ENCODE data around the gene FAM171A2.

FAM171A2 gene

GRCh38 chr17:44318077-44318892 is 45.4 kb downstream of the FAM171A2 start:
- DNase-seq = no peak

- DNase-seq = no peak
These were observed 46.1 kb downstream of the FAM171A2 start for GRCh38 chr17:44317545-44317944.

- DNase-seq = no peak
These were observed 47.6 kb downstream of the FAM171A2 start for GRCh38 chr17:44315760-44316731.

GRCh38 chr17:44314869-44315661 is 48.6 kb downstream of the FAM171A2 start:
- peak; percentile 49 for DNase-seq

- no peak for DNase-seq
These were observed 49.2 kb downstream of the FAM171A2 start for GRCh38 chr17:44314524-44314868.

GRCh38 chr17:44314031-44314430 is 49.6 kb downstream of the FAM171A2 start:
- no peak for DNase-seq

- DNase-seq = no peak
These were observed 51.1 kb downstream of the FAM171A2 start for GRCh38 chr17:44312396-44313104.

GRCh38 chr17:44311562-44312181 is 52.0 kb downstream of the FAM171A2 start:
- DNase-seq = no peak

GRCh38 chr17:44310609-44311376 is 52.9 kb downstream of the FAM171A2 start:
- DNase-seq = no peak

GRCh38 chr17:44310188-44310587 is 53.5 kb downstream of the FAM171A2 start:
- no peak for DNase-seq

GRCh38 chr17:44309472-44309871 is 54.2 kb downstream of the FAM171A2 start:
- DNase-seq = no peak

- DNase-seq = peak; percentile 24
These were observed 54.8 kb downstream of the FAM171A2 start for GRCh38 chr17:44308865-44309264.

- DNase-seq = peak; percentile 83
These were observed 55.3 kb downstream of the FAM171A2 start, which contains the start of gene RUNDC3A for GRCh38 chr17:44308320-44308818. RUNDC3A (plus strand) TSS chr17:44308601; CDS start chr17:44308833, 232 bp downstream.

GRCh38 chr17:44307387-44308186 is 56.1 kb downstream of the FAM171A2 start:
- peak; percentile 74 for DNase-seq

GRCh38 chr17:44304651-44305050 is 59.0 kb downstream of the FAM171A2 start:
- peak; percentile 43 for DNase-seq
